ENCODE measurements around the gene RIMS4. TPM values are rescaled to one million over a fixed set of nuclear protein-coding genes. Genes with fewer than 3 reads are reported as not detected.

Gene RIMS4
- total RNA-seq, 1 donor from 2014 or later: 6.1 TPM

DNA sequence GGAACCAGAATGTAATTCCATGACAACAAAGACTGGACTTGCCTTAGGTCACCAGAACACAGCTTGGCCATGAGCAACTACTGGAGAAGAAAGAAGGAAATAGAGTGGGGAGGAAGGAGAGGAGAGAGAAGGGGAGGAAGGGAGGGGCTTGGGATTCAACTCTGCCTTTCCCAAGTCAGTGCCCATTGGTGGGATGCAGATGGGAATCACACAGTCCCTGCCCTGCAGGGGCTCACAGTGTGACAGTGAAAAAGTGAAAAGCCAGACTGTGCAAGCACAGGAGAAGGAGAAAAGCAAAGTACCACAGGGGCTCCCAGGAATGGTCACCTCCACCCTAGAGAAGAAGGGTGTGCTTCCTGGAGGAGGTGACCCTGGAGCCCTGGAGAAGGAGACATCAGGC lies 14.0 kb downstream of the RIMS4 start:
- no peak for DNase-seq (ENCODE audit: low read depth, low spot score)
- Mint-ChIP-seq H3K36me3 (ENCODE audit: low read depth) (no peaks in the 10 kb centered on the region), H3K4me1 (no peaks in the 10 kb centered on the region), H3K4me3 (no peak overlapping the region), H3K27me3 (ENCODE audit: low read depth) (peaks cover 8% of the 10 kb centered on the region), H3K9me3 (no peaks in the 10 kb centered on the region), H3K27ac (ENCODE audit: unreplicated experiment) (no peak overlapping the region)
- TF ChIP-seq, protein P1, sequence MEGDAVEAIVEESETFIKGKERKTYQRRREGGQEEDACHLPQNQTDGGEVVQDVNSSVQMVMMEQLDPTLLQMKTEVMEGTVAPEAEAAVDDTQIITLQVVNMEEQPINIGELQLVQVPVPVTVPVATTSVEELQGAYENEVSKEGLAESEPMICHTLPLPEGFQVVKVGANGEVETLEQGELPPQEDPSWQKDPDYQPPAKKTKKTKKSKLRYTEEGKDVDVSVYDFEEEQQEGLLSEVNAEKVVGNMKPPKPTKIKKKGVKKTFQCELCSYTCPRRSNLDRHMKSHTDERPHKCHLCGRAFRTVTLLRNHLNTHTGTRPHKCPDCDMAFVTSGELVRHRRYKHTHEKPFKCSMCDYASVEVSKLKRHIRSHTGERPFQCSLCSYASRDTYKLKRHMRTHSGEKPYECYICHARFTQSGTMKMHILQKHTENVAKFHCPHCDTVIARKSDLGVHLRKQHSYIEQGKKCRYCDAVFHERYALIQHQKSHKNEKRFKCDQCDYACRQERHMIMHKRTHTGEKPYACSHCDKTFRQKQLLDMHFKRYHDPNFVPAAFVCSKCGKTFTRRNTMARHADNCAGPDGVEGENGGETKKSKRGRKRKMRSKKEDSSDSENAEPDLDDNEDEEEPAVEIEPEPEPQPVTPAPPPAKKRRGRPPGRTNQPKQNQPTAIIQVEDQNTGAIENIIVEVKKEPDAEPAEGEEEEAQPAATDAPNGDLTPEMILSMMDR (conservative IDR thresholded peaks at IDR 0.05): no peak

DNA sequence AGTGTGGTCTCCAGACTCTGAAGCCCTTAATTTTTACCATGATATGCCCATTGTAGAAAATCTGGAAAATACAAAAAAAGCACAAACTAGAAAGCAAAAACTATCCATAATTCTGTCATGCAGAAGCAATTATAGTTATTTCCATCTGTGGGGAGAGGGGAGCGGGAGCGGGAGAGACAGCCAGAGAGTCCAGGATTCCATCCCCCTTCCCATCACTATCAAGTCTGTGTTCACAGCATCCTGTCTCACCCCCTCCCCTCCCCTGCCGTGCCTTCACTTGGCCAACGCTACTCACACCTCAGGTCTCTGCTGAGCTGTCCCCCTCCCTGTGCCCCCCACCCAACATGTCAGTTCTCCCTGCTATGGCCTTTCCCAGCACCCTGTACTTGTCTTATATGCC lies 14.5 kb downstream of the RIMS4 start:
- Mint-ChIP-seq H3K27ac (ENCODE audit: unreplicated experiment) (no peak overlapping the region), H3K4me1 (no peaks in the 10 kb centered on the region), H3K4me3 (no peak overlapping the region), H3K36me3 (ENCODE audit: low read depth) (no peaks in the 10 kb centered on the region), H3K27me3 (ENCODE audit: low read depth) (peaks cover 6% of the 10 kb centered on the region), H3K9me3 (no peaks in the 10 kb centered on the region)
- TF ChIP-seq, protein P1 (conservative IDR thresholded peaks at IDR 0.05): no peak
- DNase-seq (ENCODE audit: low read depth, low spot score): no peak

DNA sequence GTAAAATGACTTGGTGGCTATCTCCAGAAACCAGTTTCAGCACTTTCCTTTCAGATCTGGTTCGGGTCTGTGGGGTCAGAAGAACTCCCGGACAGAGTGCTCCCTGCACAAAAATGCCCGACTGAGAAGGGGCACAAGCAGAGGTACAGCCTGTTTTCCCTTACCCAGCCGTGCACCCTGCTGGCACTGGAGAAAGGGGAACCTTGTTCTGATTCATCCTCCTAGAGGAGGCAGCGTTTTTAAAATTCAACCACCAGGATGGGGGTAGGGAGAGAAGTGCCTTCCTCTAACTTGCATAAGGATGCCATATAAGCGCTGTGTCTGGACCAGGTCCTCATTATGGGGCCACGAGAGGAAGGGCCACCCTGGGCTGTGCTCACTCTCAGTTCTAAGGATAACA lies 17.6 kb downstream of the RIMS4 start:
- H3K27ac Mint-ChIP-seq (ENCODE audit: unreplicated experiment): no peak overlapping the region
- no peaks in the 10 kb centered on the region for H3K9me3 Mint-ChIP-seq
- H3K4me3 Mint-ChIP-seq: no peak overlapping the region
- H3K4me1 Mint-ChIP-seq: no peaks in the 10 kb centered on the region
- no peaks in the 10 kb centered on the region for H3K36me3 Mint-ChIP-seq (ENCODE audit: low read depth)
- peaks cover 5% of the 10 kb centered on the region for H3K27me3 Mint-ChIP-seq (ENCODE audit: low read depth)
- TF ChIP-seq, protein P1 (conservative IDR thresholded peaks at IDR 0.05): no peak
- DNase-seq (ENCODE audit: low read depth, low spot score): no peak

DNA sequence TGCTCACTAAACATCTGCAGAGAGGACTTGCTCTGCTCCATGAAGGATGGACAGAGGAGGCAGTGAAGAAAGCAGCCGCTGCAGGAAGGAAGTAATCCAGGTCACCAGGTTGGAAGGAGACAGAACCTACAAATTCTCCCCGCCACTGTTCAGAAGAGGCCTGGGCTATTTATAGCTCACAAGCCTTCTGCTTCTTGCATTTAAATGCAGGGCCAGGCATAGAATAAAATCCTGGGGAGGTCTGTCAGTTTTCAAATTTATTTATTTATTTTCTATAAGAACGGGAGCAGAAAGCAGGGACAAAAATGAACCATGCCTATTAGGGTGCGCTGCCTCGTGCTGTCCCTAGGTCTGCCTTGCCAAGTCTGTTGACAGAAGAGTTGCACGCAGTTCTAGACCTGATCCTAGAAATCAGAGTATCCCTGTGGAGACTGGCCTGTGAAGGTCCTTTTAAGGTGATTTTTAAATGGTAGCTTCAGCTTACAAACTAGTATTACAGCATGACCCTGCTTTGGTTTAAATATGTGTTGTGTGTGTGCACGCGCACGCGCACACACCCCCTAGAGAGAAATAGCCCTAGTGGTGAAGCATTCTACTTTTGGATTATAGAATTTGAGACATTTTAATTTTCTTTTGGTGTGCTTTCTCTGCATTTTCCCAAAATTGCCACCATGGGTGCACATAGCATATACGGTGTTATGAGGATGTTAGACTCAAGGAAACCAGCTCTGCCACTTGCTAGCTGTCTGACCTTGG lies 19.5 kb downstream of the RIMS4 start:
- Mint-ChIP-seq H3K36me3 (ENCODE audit: low read depth) (no peaks in the 10 kb centered on the region), H3K4me1 (no peaks in the 10 kb centered on the region), H3K27me3 (ENCODE audit: low read depth) (peaks cover 9% of the 10 kb centered on the region), H3K27ac (ENCODE audit: unreplicated experiment) (no peak overlapping the region), H3K4me3 (no peak overlapping the region), H3K9me3 (no peaks in the 10 kb centered on the region)
- TF ChIP-seq, protein P1 (conservative IDR thresholded peaks at IDR 0.05): no peak
- no peak for DNase-seq (ENCODE audit: low read depth, low spot score)

DNA sequence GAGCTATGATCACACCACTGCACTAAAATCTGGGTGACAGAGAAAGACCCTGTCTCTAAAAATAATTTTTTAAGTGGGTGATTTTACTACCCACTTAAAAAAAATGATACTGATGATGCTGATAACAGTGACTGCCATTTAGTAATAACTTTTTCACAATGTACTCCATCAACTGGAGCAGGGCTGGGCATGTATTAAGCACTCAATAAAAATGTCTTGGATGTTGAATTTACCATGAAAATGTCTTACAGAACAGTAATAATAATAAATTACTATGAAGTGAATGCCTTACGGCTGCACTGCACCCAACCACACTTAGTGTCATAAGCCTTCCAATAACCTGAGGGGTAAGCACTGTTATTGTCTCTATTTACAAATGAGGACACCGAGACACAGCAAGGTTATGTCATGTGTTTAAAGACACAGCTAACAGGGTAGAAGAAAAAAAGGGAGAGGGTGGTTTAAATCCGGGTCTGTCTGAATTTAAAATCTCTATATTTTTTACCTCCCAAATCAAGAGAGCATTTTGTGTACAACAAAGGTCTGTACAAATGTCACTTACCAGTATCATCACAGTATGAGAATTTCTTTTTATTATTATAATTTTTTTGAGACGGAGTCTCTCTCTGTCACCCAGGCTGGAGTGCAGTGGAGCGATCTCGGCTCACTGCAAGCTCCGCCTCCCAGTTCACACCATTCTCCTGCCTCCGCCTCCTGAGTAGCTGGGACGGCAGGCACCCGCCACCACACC lies 21.5 kb downstream of the RIMS4 start:
- Mint-ChIP-seq H3K4me3 (no peak overlapping the region), H3K4me1 (no peaks in the 10 kb centered on the region), H3K36me3 (ENCODE audit: low read depth) (no peaks in the 10 kb centered on the region), H3K27me3 (ENCODE audit: low read depth) (peaks cover 13% of the 10 kb centered on the region), H3K9me3 (no peaks in the 10 kb centered on the region), H3K27ac (ENCODE audit: unreplicated experiment) (no peak overlapping the region)
- DNase-seq (ENCODE audit: low read depth, low spot score): no peak
- TF ChIP-seq, protein P1 (conservative IDR thresholded peaks at IDR 0.05): no peak

Measured in neural crest cell (in vitro differentiated cells).